Neuronal stem cell (in vitro differentiated cells): ENCODE results near the gene OPN4.

Source experiments
- DNase-seq: peaks from one replicate; pipeline ENCODE4 v3.0.0-alpha.2; 2013; ENCODE audit warnings: low spot score
- H2AFZ ChIP-seq: one replicate; pipeline ENCODE4 v1.6.1; 2013; ENCODE audit warnings: mild to moderate bottlenecking, low read length, inconsistent platforms
- H2AK5ac ChIP-seq: 2 replicates; pipeline ENCODE4 v1.6.1; 2013; ENCODE audit warnings: low read depth, mild to moderate bottlenecking, inconsistent platforms, low read length, moderate library complexity, mixed read lengths
- H2BK120ac ChIP-seq: 2 replicates; pipeline ENCODE4 v1.6.1; 2013; ENCODE audit warnings: low read depth, mild to moderate bottlenecking, inconsistent platforms, low read length, moderate library complexity, mixed read lengths
- H2BK12ac ChIP-seq: one replicate; pipeline ENCODE4 v1.6.1; 2013; ENCODE audit warnings: low read length, inconsistent platforms
- H2BK15ac ChIP-seq: 2 replicates; pipeline ENCODE4 v1.6.1; 2013; ENCODE audit warnings: mild to moderate bottlenecking, low read length, inconsistent platforms, mixed read lengths
- H2BK5ac ChIP-seq: one replicate; pipeline ENCODE4 v1.6.1; 2013; ENCODE audit warnings: inconsistent platforms, mild to moderate bottlenecking, low read length, moderate library complexity
- H3K14ac ChIP-seq: one replicate; pipeline ENCODE4 v1.6.1; 2013; ENCODE audit warnings: low read length, inconsistent platforms
- H3K18ac ChIP-seq: 2 replicates; pipeline ENCODE4 v1.6.1; 2013; ENCODE audit warnings: low read length, inconsistent platforms
- H3K23ac ChIP-seq: 2 replicates; pipeline ENCODE4 v1.6.1; 2013; ENCODE audit warnings: low read depth, mild to moderate bottlenecking, mixed read lengths, low read length, inconsistent platforms; ENCODE audit not compliant: poor library complexity
- H3K27ac ChIP-seq: replicated peaks from 3 replicates; pipeline ENCODE4 v1.5.1; 2013; ENCODE audit warnings: low read length, inconsistent platforms
- H3K27me3 ChIP-seq, 3 experiments: 2 replicates each; pipeline ENCODE4 v1.6.1; 2013; ENCODE audit warnings: low read length in 3 of 3, mild to moderate bottlenecking in 2 of 3, inconsistent platforms in 1 of 3, low read depth in 1 of 3, mixed read lengths in 1 of 3, moderate library complexity in 1 of 3; ENCODE audit not compliant: control insufficient read depth in 3 of 3, insufficient read depth in 3 of 3
- H3K36me3 ChIP-seq, 2 donors: replicated peaks in 1 of 2; 2 replicates each; pipeline ENCODE4 v1.6.1; 2013; ENCODE audit warnings: low read length in 2 of 2; ENCODE audit not compliant: control insufficient read depth in 2 of 2, insufficient read depth in 2 of 2
- H3K4ac ChIP-seq: 2 replicates; pipeline ENCODE4 v1.6.1; 2013; ENCODE audit warnings: inconsistent platforms, mild to moderate bottlenecking, low read length, moderate library complexity
- H3K4me1 ChIP-seq, 2 donors: 1 replicate in 1 of 2; 2 replicates in 1 of 2; pipeline ENCODE4 v1.6.1; 2013; ENCODE audit warnings: low read length in 2 of 2, low read depth in 1 of 2; ENCODE audit not compliant: control insufficient read depth in 2 of 2, insufficient read depth in 1 of 2
- H3K4me2 ChIP-seq: one replicate; pipeline ENCODE4 v1.6.1; 2013; ENCODE audit warnings: mild to moderate bottlenecking, low read length, inconsistent platforms; ENCODE audit not compliant: insufficient read depth, poor library complexity, severe bottlenecking
- H3K4me3 ChIP-seq, 2 donors: 2 replicates each; pipeline ENCODE4 v1.5.1; 2013; ENCODE audit warnings: low read length in 2 of 2, mild to moderate bottlenecking in 2 of 2, inconsistent platforms in 1 of 2, moderate library complexity in 1 of 2
- H3K79me1 ChIP-seq: one replicate; pipeline ENCODE4 v1.6.1; 2013; ENCODE audit warnings: low read depth, mild to moderate bottlenecking, inconsistent platforms, low read length, moderate library complexity
- H3K9ac ChIP-seq: one replicate; pipeline ENCODE4 v1.6.1; 2013; ENCODE audit warnings: mild to moderate bottlenecking, low read depth, low read length, inconsistent platforms; ENCODE audit not compliant: poor library complexity
- H3K9me3 ChIP-seq, 2 donors: replicated peaks in 1 of 2; 2 replicates each; pipeline versions ENCODE3 to v1.6.1; 2013; ENCODE audit warnings: low read length in 2 of 2, mild to moderate bottlenecking in 2 of 2, inconsistent platforms in 1 of 2, low read depth in 1 of 2, mixed read lengths in 1 of 2, moderate library complexity in 1 of 2; ENCODE audit not compliant: control insufficient read depth in 2 of 2, insufficient read depth in 1 of 2
- H4K8ac ChIP-seq: one replicate; pipeline ENCODE4 v1.6.1; 2013; ENCODE audit warnings: low read depth, mild to moderate bottlenecking, inconsistent platforms, low read length, moderate library complexity
- H4K91ac ChIP-seq: one replicate; pipeline ENCODE4 v1.6.1; 2013; ENCODE audit warnings: low read length, low read depth, mild to moderate bottlenecking, inconsistent platforms; ENCODE audit not compliant: poor library complexity
- WGBS, 2 donors: extraction: QIAGEN DNeasy Blood & Tissue Kit; methylation state at CpG; one replicate each; pipeline ENCODE4 v1.1.7; 2013; ENCODE audit warnings: missing lambda C conversion rate in 2 of 2, mixed read lengths in 1 of 2; ENCODE audit not compliant: insufficient read length in 2 of 2, insufficient replicate concordance in 1 of 2; ENCODE audit errors: extremely low coverage in 2 of 2; 5-methylcytosine and 5-hydroxymethylcytosine counted together

Gene OPN4

DNA sequence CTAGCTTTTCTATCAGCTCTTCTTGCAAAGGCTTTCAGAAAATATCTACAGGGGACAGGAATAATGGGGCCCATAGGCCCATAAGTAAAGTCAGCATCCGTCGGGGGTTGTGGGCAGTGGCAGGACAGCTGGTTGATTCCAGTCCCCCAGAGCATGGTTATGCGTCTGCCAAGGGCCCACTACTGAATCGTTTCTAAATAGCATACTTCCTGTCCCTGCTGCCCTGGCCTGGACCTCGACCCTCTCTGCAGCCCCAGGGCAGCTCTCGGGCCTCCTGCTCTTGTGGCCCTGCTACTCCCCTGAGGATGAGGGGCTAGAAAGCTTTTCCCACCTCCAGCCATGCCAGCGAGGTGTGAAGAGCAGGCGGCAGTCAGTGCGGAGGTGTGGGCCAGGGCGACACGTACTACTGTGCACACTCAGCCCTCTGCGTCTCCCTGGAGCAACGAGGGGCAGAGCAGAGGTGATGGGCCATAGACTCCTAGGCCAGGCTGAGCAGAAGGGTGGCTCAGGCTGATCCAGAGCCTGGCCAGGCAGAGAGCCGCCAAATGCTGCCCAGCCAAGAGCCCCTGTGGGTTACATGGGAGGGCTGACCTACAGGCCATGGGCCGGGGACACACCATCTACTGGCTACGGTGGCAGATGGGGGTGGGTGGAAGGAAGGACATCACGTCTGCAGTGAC, 4.7 kb upstream of the OPN4 start:
- H3K14ac ChIP-seq: peak overlapping the region; percentile 12
- H2AK5ac ChIP-seq: peak overlapping the region; percentile 63
- no peaks in the 10 kb centered on the region for H3K36me3 ChIP-seq
- no peaks in the 10 kb centered on the region for H3K79me1 ChIP-seq
- H2BK12ac ChIP-seq: peak overlapping the region; percentile 27
- no peak overlapping the region for H2AFZ ChIP-seq
- no peak overlapping the region for H4K91ac ChIP-seq
- no peak overlapping the region for H3K4me3 ChIP-seq
- WGBS, 2 donors: no CpG with 5 or more reads among the region's 17 CpGs
- H3K4me1 ChIP-seq: peaks cover 0 to 7% of the 10 kb centered on the region in 2 donors
- peaks cover 0 to 26% (median 0%) of the 10 kb centered on the region in 3 experiments for H3K27me3 ChIP-seq
- H3K27ac ChIP-seq: no peak overlapping the region
- H3K9me3 ChIP-seq: peaks cover 0 to 3% of the 10 kb centered on the region in 2 donors
- H2BK5ac ChIP-seq: no peak overlapping the region
- no peak overlapping the region for H3K4me2 ChIP-seq
- no peak overlapping the region for H3K4ac ChIP-seq
- H3K23ac ChIP-seq: peak overlapping the region; percentile 5
- peak overlapping the region; percentile 89 for H3K18ac ChIP-seq
- no peak for DNase-seq
- no peak overlapping the region for H2BK120ac ChIP-seq
- H4K8ac ChIP-seq: no peak overlapping the region
- H2BK15ac ChIP-seq: peak overlapping the region; percentile 39
- no peak overlapping the region for H3K9ac ChIP-seq

- Histone ChIP-seq H3K4me1 (peaks cover 0 to 7% of the 10 kb centered on the region in 2 donors), H3K9me3 (peaks cover 0 to 3% of the 10 kb centered on the region in 2 donors), H3K4me3 (no peak overlapping the region), H4K8ac (no peak overlapping the region), H3K27ac (no peak overlapping the region), H3K4me2 (no peak overlapping the region), H2AFZ (no peak overlapping the region), H2BK12ac (no peak overlapping the region), H3K23ac (no peak overlapping the region), H2BK120ac (no peak overlapping the region), H3K27me3 (peaks cover 0 to 26% (median 0%) of the 10 kb centered on the region in 3 experiments), H4K91ac (no peak overlapping the region), H3K79me1 (no peaks in the 10 kb centered on the region), H2BK5ac (no peak overlapping the region), H3K14ac (peak overlapping the region; percentile 47), H3K36me3 (no peaks in the 10 kb centered on the region), H3K18ac (peak overlapping the region; percentile 46), H3K9ac (no peak overlapping the region), H2AK5ac (peak overlapping the region; percentile 63), H2BK15ac (no peak overlapping the region), H3K4ac (no peak overlapping the region)
- DNase-seq: no peak
- WGBS, 2 donors: no CpG with 5 or more reads among the region's 8 CpGs
Measured at GRCh38 chr10:86650151-86650550, 4.2 kb upstream of the OPN4 start.

- Histone ChIP-seq H2BK120ac (no peak overlapping the region), H3K27ac (no peak overlapping the region), H3K14ac (no peak overlapping the region), H3K23ac (no peak overlapping the region), H3K4me1 (peaks cover 0 to 7% of the 10 kb centered on the region in 2 donors), H3K27me3 (peaks cover 0 to 26% (median 0%) of the 10 kb centered on the region in 3 experiments), H4K8ac (no peak overlapping the region), H4K91ac (no peak overlapping the region), H3K9me3 (peaks cover 0 to 3% of the 10 kb centered on the region in 2 donors), H3K18ac (peak overlapping the region; percentile 42), H2BK15ac (no peak overlapping the region), H3K9ac (no peak overlapping the region), H3K4me2 (no peak overlapping the region), H3K4ac (no peak overlapping the region), H2AFZ (no peak overlapping the region), H2BK12ac (no peak overlapping the region), H3K79me1 (no peaks in the 10 kb centered on the region), H3K4me3 (no peak overlapping the region), H2AK5ac (no peak overlapping the region), H3K36me3 (no peaks in the 10 kb centered on the region), H2BK5ac (no peak overlapping the region)
- no CpG with 5 or more reads among the region's 8 CpGs for WGBS, 2 donors
- no peak for DNase-seq
Measured at GRCh38 chr10:86651021-86651471, 3.3 kb upstream of the OPN4 start.

DNA sequence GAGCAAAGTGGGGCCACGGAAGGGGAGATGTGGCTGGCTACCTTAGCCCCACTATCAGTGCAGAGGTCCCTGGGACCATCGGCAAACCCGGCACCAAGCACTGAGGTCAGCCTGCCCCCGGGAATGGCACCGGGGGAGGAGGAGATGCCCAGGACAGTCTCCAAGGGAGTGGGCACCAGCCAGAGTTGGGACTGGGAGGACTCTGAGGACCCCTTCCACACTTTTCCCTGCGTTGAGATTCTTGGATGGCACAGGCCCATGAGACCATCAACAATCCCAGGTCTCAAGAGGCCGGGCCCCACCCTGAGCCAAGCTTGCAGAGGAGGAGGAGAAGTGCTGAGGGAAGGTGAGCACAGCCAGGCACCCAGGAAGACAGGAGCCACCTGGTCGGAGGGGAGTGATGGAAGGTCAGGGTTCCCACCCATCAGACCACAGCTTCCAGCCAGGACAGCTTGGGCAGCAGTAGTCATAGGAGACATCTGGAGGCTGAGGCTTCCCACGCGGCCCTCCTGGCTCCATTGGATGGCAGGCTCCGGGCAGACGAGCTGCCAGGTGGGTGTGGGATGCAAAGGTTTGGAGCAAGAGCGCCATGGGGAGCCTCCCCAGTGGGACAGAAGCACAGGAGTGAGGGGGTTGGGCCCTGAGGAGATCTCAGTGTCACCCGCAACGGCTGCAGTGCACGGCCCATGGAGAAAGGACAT, 2.6 kb upstream of the OPN4 start:
- no peak overlapping the region for H3K9ac ChIP-seq
- no peak overlapping the region for H3K27ac ChIP-seq
- H3K36me3 ChIP-seq: no peaks in the 10 kb centered on the region
- peak overlapping the region; percentile 3 for H3K18ac ChIP-seq
- no peak overlapping the region for H2BK12ac ChIP-seq
- no peak overlapping the region for H3K4me2 ChIP-seq
- H3K4me1 ChIP-seq: peaks cover 0 to 7% of the 10 kb centered on the region in 2 donors
- peak overlapping the region in 1 of 2 donors; percentile 26 for H3K4me3 ChIP-seq
- no peak overlapping the region for H4K8ac ChIP-seq
- no peak overlapping the region for H2BK120ac ChIP-seq
- H2AFZ ChIP-seq: no peak overlapping the region
- H3K9me3 ChIP-seq: peaks cover 0 to 3% of the 10 kb centered on the region in 2 donors
- H3K14ac ChIP-seq: no peak overlapping the region
- H2BK15ac ChIP-seq: no peak overlapping the region
- H2AK5ac ChIP-seq: peak overlapping the region; percentile 67
- no peak overlapping the region for H3K23ac ChIP-seq
- no peak overlapping the region for H4K91ac ChIP-seq
- H3K79me1 ChIP-seq: no peaks in the 10 kb centered on the region
- WGBS, 2 donors: no CpG with 5 or more reads among the region's 16 CpGs
- peaks cover 0 to 24% (median 0%) of the 10 kb centered on the region in 3 experiments for H3K27me3 ChIP-seq
- no peak overlapping the region for H2BK5ac ChIP-seq
- H3K4ac ChIP-seq: no peak overlapping the region
- no peak for DNase-seq
